Liver (tissue), 9 donors: ENCODE results near the gene GSTP1. TPM values are rescaled to one million over a fixed set of nuclear protein-coding genes. Genes with fewer than 3 reads are reported as not detected.

Source experiments
- DNase-seq: peaks from one replicate; pipeline ENCODE4 v3.0.0-alpha.2; 2017; ENCODE audit warnings: low spot score
- H3K27ac ChIP-seq, 2 donors: one replicate each; pipeline ENCODE4 v1.7.0; 2013; ENCODE audit warnings: inconsistent platforms in 2 of 2, low read length in 2 of 2, control low read depth in 1 of 2, low read depth in 1 of 2, mild to moderate bottlenecking in 1 of 2
- H3K27me3 ChIP-seq, 4 donors: one replicate each; pipeline versions ENCODE4 v1.6.1 to v1.7.0; 2013; ENCODE audit warnings: low read length in 3 of 4, inconsistent platforms in 1 of 4, mild to moderate bottlenecking in 1 of 4, moderate library complexity in 1 of 4; ENCODE audit not compliant: control insufficient read depth in 4 of 4, insufficient read depth in 4 of 4
- H3K36me3 ChIP-seq, 4 donors: one replicate each; pipeline versions ENCODE4 v1.6.1 to v1.7.0; 2013; ENCODE audit warnings: low read length in 3 of 4, mild to moderate bottlenecking in 3 of 4, low read depth in 1 of 4, moderate library complexity in 1 of 4; ENCODE audit not compliant: control insufficient read depth in 4 of 4, insufficient read depth in 3 of 4
- H3K4me1 ChIP-seq, 4 donors: one replicate each; pipeline versions ENCODE4 v1.6.1 to v1.7.0; 2013; ENCODE audit warnings: low read length in 3 of 4, mild to moderate bottlenecking in 3 of 4, moderate library complexity in 1 of 4; ENCODE audit not compliant: control insufficient read depth in 4 of 4, insufficient read depth in 4 of 4
- H3K4me3 ChIP-seq, 3 donors: one replicate each; pipeline versions ENCODE4 v1.6.1 to v1.7.0; 2013; ENCODE audit warnings: low read length in 3 of 3, control low read depth in 1 of 3, low read depth in 1 of 3, mild to moderate bottlenecking in 1 of 3
- H3K9ac ChIP-seq, 2 donors: one replicate each; pipeline ENCODE4 v1.7.0; 2013; ENCODE audit warnings: low read length in 2 of 2, mild to moderate bottlenecking in 2 of 2, moderate library complexity in 2 of 2, control low read depth in 1 of 2, low read depth in 1 of 2
- H3K9me3 ChIP-seq, 4 donors: one replicate each; pipeline versions ENCODE4 v1.6.1 to v1.7.0; 2013; ENCODE audit warnings: low read length in 3 of 4; ENCODE audit not compliant: control insufficient read depth in 4 of 4
- ATF3 ChIP-seq: IDR thresholded peaks from 2 replicates; pipeline ENCODE4 v1.6.1; 2016; ENCODE audit warnings: antibody characterized with exemption
- EGR1 ChIP-seq, 2 donors: IDR thresholded peaks; 2 replicates each; pipeline ENCODE4 v1.6.1; 2016 to 2018; ENCODE audit warnings: antibody characterized with exemption in 2 of 2, low read depth in 2 of 2
- FOXA1 ChIP-seq: IDR thresholded peaks from 2 replicates; pipeline ENCODE4 v1.6.1; 2016; ENCODE audit warnings: antibody characterized with exemption
- FOXA2 ChIP-seq: IDR thresholded peaks from 2 replicates; pipeline ENCODE4 v1.6.1; 2016; ENCODE audit warnings: antibody characterized with exemption
- GABPA ChIP-seq, 2 donors: IDR thresholded peaks in 1 of 2; conservative IDR thresholded peaks in 1 of 2; 2 replicates each; pipeline ENCODE4 v1.6.1; 2016; ENCODE audit warnings: antibody characterized with exemption in 2 of 2, mild to moderate bottlenecking in 1 of 2, moderate library complexity in 1 of 2
- HNF4A ChIP-seq, 2 donors: conservative IDR thresholded peaks; 2 replicates each; pipeline ENCODE4 v1.6.1; 2016; ENCODE audit warnings: antibody characterized with exemption in 2 of 2, mild to moderate bottlenecking in 2 of 2
- HNF4G ChIP-seq: IDR thresholded peaks from 2 replicates; pipeline ENCODE4 v1.6.1; 2016; ENCODE audit warnings: antibody characterized with exemption
- JUND ChIP-seq, 2 donors: IDR thresholded peaks; 2 replicates each; pipeline ENCODE4 v1.6.1; 2016; ENCODE audit warnings: antibody characterized with exemption in 2 of 2
- NR2F2 ChIP-seq: IDR thresholded peaks from 2 replicates; pipeline ENCODE4 v1.6.1; 2016; ENCODE audit warnings: antibody characterized with exemption
- RAD21 ChIP-seq, 2 donors: IDR thresholded peaks; 2 replicates each; pipeline ENCODE4 v1.6.1; 2016; ENCODE audit warnings: antibody characterized with exemption in 2 of 2, mild to moderate bottlenecking in 2 of 2
- REST ChIP-seq: IDR thresholded peaks from 2 replicates; pipeline ENCODE4 v1.6.1; 2016; ENCODE audit warnings: antibody characterized with exemption, mild to moderate bottlenecking
- SP1 ChIP-seq: IDR thresholded peaks from 2 replicates; pipeline ENCODE4 v1.6.1; 2018; ENCODE audit warnings: antibody characterized with exemption, mild to moderate bottlenecking
- TAF1 ChIP-seq: conservative IDR thresholded peaks from 2 replicates; pipeline ENCODE4 v1.6.1; 2016; ENCODE audit warnings: antibody characterized with exemption, mild to moderate bottlenecking
- YY1 ChIP-seq: IDR thresholded peaks from 2 replicates; pipeline ENCODE4 v1.6.1; 2016; ENCODE audit warnings: antibody characterized with exemption, mild to moderate bottlenecking
- WGBS: extraction: QIAGEN DNeasy Blood & Tissue Kit; methylation state at CpG from one replicate; pipeline ENCODE4 v1.1.7; 2013; 5-methylcytosine and 5-hydroxymethylcytosine counted together
- polyA plus RNA-seq, 2 donors: library from polyadenylated mRNA; stranded (reverse) in 1 of 2; unstranded in 1 of 2; fragments of 200-250 nt in 1 of 2; fragments of >200 nt in 1 of 2; fragmentation: Nextera tagmentation in 1 of 2; extraction: Ambion mirVana in 1 of 2; gene quantifications; one replicate each; pipeline versions ENCODE4 v1.2.1 to v1.2.3, GENCODE V29; 2013 to 2015
- total RNA-seq, 2 donors: library from RNA; depleted of rRNA; stranded (reverse); fragments of >200 nt; gene quantifications; one replicate each; pipeline ENCODE4 v1.2.3, GENCODE V29; 2014
- TF ChIP-seq, protein P1 (sequence below): IDR thresholded peaks from 2 replicates; pipeline ENCODE4 v1.6.1; 2016; ENCODE audit warnings: antibody characterized with exemption
- TF ChIP-seq, protein P2 (sequence below): IDR thresholded peaks from 2 replicates; pipeline ENCODE4 v1.6.1; 2016; ENCODE audit warnings: antibody characterized with exemption
- TF ChIP-seq, protein P3 (sequence below): fragments of 150-350 bp; IDR thresholded peaks from 2 replicates; pipeline ENCODE4 v1.5.1; 2017; ENCODE audit warnings: improper control_type of control experiment, low read depth, low read length; ENCODE audit not compliant: missing input control
- donor health status: healthy.
- donor health status: healthy.
- donor health status: healthy.
- donor health status: healthy.
- donor health status: healthy.

GSTP1 gene
- total and polyA plus RNA-seq, 4 donors = 25.6 to 228 (median 44.8) TPM

DNA sequence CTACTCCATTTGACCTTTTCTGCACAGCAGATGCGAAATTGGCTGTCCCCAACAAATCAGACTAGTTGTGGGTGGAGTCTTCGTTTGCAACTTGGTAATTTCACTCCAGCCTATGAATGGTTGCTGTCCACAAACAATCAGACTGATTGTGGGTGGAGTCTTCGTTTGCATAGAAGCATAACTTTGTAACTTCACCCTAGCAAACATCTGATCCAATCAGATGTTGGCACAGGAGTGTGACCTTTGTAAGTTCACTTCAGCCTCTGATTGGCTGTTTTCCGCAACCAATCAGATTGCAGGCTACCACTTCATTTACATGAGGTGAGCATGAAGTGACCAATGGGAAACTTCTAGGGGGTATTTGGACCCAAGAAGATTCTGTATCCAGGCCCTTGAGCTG, 44.1 kb upstream of the GSTP1 start (continued):
- TF ChIP-seq REST (no peak), RAD21 (IDR thresholded peaks at IDR 0.05) (no peak), HNF4G (no peak)

GRCh38 chr11:67541198-67541597, 42.4 kb upstream of the GSTP1 start:
- TF ChIP-seq HNF4A (conservative IDR thresholded peaks at IDR 0.05) = no peak
- TF ChIP-seq, protein P1, sequence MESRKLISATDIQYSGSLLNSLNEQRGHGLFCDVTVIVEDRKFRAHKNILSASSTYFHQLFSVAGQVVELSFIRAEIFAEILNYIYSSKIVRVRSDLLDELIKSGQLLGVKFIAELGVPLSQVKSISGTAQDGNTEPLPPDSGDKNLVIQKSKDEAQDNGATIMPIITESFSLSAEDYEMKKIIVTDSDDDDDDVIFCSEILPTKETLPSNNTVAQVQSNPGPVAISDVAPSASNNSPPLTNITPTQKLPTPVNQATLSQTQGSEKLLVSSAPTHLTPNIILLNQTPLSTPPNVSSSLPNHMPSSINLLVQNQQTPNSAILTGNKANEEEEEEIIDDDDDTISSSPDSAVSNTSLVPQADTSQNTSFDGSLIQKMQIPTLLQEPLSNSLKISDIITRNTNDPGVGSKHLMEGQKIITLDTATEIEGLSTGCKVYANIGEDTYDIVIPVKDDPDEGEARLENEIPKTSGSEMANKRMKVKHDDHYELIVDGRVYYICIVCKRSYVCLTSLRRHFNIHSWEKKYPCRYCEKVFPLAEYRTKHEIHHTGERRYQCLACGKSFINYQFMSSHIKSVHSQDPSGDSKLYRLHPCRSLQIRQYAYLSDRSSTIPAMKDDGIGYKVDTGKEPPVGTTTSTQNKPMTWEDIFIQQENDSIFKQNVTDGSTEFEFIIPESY = no peak
- no peak for TF ChIP-seq HNF4G
- no peak for TF ChIP-seq ATF3
- no peak for TF ChIP-seq FOXA2
- TF ChIP-seq, protein P2, sequence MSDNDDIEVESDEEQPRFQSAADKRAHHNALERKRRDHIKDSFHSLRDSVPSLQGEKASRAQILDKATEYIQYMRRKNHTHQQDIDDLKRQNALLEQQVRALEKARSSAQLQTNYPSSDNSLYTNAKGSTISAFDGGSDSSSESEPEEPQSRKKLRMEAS = no peak
- no peak for TF ChIP-seq FOXA1
- no peak for TF ChIP-seq SP1
- TF ChIP-seq NR2F2 = no peak
- no peak for TF ChIP-seq EGR1 (IDR thresholded peaks at IDR 0.05; ENCODE audit: low read depth in 2 of 2)
- TF ChIP-seq, protein P3, sequence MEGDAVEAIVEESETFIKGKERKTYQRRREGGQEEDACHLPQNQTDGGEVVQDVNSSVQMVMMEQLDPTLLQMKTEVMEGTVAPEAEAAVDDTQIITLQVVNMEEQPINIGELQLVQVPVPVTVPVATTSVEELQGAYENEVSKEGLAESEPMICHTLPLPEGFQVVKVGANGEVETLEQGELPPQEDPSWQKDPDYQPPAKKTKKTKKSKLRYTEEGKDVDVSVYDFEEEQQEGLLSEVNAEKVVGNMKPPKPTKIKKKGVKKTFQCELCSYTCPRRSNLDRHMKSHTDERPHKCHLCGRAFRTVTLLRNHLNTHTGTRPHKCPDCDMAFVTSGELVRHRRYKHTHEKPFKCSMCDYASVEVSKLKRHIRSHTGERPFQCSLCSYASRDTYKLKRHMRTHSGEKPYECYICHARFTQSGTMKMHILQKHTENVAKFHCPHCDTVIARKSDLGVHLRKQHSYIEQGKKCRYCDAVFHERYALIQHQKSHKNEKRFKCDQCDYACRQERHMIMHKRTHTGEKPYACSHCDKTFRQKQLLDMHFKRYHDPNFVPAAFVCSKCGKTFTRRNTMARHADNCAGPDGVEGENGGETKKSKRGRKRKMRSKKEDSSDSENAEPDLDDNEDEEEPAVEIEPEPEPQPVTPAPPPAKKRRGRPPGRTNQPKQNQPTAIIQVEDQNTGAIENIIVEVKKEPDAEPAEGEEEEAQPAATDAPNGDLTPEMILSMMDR = no peak
- no peak for TF ChIP-seq REST
- no peak for TF ChIP-seq RAD21 (IDR thresholded peaks at IDR 0.05)
- no peak for TF ChIP-seq YY1
- TF ChIP-seq GABPA (IDR thresholded peaks at IDR 0.05 in 1 of 2, conservative IDR thresholded peaks at IDR 0.05 in 1 of 2) = no peak
- TF ChIP-seq TAF1 = no peak
- no peak for TF ChIP-seq JUND (IDR thresholded peaks at IDR 0.05)
- H3K9ac ChIP-seq = no peak overlapping the region
- no peak overlapping the region for H3K4me3 ChIP-seq
- no peak overlapping the region for H3K27ac ChIP-seq
- no peak for DNase-seq
- 91% methylated on average over 6 of the region's 6 CpGs for WGBS
- H3K27me3 ChIP-seq = no peaks in the 10 kb centered on the region
- H3K9me3 ChIP-seq = no peaks in the 10 kb centered on the region
- no peaks in the 10 kb centered on the region for H3K36me3 ChIP-seq
- peaks cover 6 to 9% (median 7%) of the 10 kb centered on the region in 4 donors for H3K4me1 ChIP-seq
